Measurements from ENCODE around the gene ZNF502. TPM values are rescaled to one million over a fixed set of nuclear protein-coding genes. Genes with fewer than 3 reads are reported as not detected.

ZNF502 gene
- total and polyA plus RNA-seq, 2 of the 13 experiments (the other 11 are each of a cell fraction or from before 2014, with no cell fraction given): not detected

GRCh38 chr3:44761424-44762169 is 49.1 kb downstream of the ZNF502 start, which contains the start of the genes KIAA1143 and KIF15 (continued):
- no peak for TF ChIP-seq RFXANK (CRISPR knock-in tag; IDR thresholded peaks at IDR 0.05)
- no peak for TF ChIP-seq ZNF576 (CRISPR knock-in tag; IDR thresholded peaks at IDR 0.05)
- TF ChIP-seq WIZ (CRISPR knock-in tag; IDR thresholded peaks at IDR 0.05): peak; percentile 85; the same call in 1 of the 2 replicates
- peak; percentile 80 for TF ChIP-seq RXRA (CRISPR knock-in tag; IDR thresholded peaks at IDR 0.05)
- TF ChIP-seq LCORL (IDR thresholded peaks at IDR 0.05): no peak
- TF ChIP-seq LCORL (CRISPR knock-in tag; IDR thresholded peaks at IDR 0.05): peak; percentile 49; the same call in 1 of the 2 replicates
- TF ChIP-seq ZNF333 (CRISPR knock-in tag; IDR thresholded peaks at IDR 0.05; ENCODE audit: borderline replicate concordance): 0 out of 2 replicates have a peak, but pooled peaks have one; percentile 26
- peak; percentile 64; the same call in 1 of the 2 replicates for TF ChIP-seq ZNF12 (CRISPR knock-in tag; IDR thresholded peaks at IDR 0.05)
- TF ChIP-seq MAFK (conservative IDR thresholded peaks at IDR 0.05 in 1 of 2, IDR thresholded peaks at IDR 0.05 in 1 of 2; ENCODE audit: low read length in 2 of 2): no peak
- peak; percentile 50 for TF ChIP-seq ZNF407 (CRISPR knock-in tag; IDR thresholded peaks at IDR 0.05; ENCODE audit: not compliant biosample characterization)
- no peak for TF ChIP-seq PHF5A (CRISPR knock-in tag; IDR thresholded peaks at IDR 0.05; ENCODE audit: low read depth, unreplicated experiment)
- no peak for TF ChIP-seq TRIM22 (IDR thresholded peaks at IDR 0.05)
- TF ChIP-seq TP53 (CRISPR knock-in tag; conservative IDR thresholded peaks at IDR 0.05): 0 out of 2 replicates have a peak, but pooled peaks have one; percentile 66
- no peak for TF ChIP-seq GZF1 (CRISPR knock-in tag; IDR thresholded peaks at IDR 0.05)
- no peak for TF ChIP-seq ZNF33B (CRISPR knock-in tag; IDR thresholded peaks at IDR 0.05)
- TF ChIP-seq ZNF740 (CRISPR knock-in tag; IDR thresholded peaks at IDR 0.05): 0 out of 2 replicates have a peak, but pooled peaks have one; percentile 42
- no peak for TF ChIP-seq HNRNPUL1 (IDR thresholded peaks at IDR 0.05; ENCODE audit: low read depth, low read length)
- TF ChIP-seq MAX (IDR thresholded peaks at IDR 0.05): peak; percentile 93
- peak; percentile 82 for TF ChIP-seq IKZF5 (CRISPR knock-in tag; IDR thresholded peaks at IDR 0.05)

Measured in HepG2 (cell line).